Activated naive CD8-positive, alpha-beta T cell (primary cell): Measurements from ENCODE around the gene ECM1.

ENCODE experiments used
- H3K27ac Mint-ChIP-seq: one replicate; pipeline ENCODE4 v1.8.0; 2021; ENCODE audit warnings: mixed read lengths
- H3K27me3 Mint-ChIP-seq: one replicate; pipeline ENCODE4 v1.8.0; 2021; ENCODE audit warnings: mixed read lengths
- H3K36me3 Mint-ChIP-seq: one replicate; pipeline ENCODE4 v1.8.0; 2021; ENCODE audit warnings: mixed read lengths
- H3K4me1 Mint-ChIP-seq: one replicate; pipeline ENCODE4 v1.8.0; 2021; ENCODE audit warnings: low read depth, mixed read lengths
- H3K4me3 Mint-ChIP-seq: one replicate; pipeline ENCODE4 v1.8.0; 2021; ENCODE audit warnings: mild to moderate bottlenecking, mixed read lengths
- H3K9me3 Mint-ChIP-seq: one replicate; pipeline ENCODE4 v1.8.0; 2021; ENCODE audit warnings: low read depth, mixed read lengths

Gene ECM1

DNA sequence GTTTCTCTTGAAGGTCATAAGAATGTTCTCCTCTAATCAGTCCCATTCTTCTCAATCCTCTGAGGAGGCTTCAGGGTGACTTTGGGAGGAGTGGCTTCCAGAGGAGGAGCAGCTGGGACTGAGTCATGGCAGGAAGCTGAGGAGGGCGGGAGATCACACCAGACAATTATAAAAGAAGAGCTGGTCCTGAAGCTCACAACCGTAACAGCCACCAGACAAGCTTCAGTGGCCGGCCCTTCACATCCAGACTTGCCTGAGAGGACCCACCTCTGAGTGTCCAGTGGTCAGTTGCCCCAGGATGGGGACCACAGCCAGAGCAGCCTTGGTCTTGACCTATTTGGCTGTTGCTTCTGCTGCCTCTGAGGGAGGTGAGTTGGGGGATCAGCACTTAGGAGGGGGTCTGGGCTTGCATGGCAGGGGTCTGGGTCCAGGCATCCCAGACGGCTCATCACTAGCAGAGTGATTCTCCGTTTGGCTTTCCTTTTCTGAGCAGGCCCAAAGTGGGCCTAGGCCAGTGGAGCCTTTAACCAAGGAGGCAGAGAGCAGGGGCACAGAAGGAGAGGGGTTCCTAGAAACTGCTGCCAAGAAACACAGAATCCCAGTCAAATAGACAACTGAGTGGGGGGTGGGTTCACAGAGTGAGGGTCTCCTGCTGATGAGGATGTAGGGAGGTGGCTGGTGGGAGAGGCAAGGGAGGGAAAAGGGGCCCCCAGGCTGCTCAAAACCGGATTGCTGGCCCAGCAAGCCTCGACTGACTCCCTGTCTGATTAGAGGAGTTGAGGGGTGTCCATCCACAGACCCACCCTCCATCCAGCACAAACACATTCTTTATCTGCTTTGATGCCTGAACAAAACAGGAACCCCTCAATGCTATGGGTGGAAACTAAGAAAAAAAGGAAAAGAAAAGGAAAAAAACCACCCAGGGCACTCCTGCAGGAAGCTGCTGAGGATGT is at the start of gene ECM1:
Gene ECM1, plus strand, starts transcription at position 198 of the 953 bp plus-strand sequence. Its CDS starts 101 bp downstream, at position 299.
- H3K4me3 Mint-ChIP-seq: no peak within 1 kb of the TSS
- H3K27me3 Mint-ChIP-seq: no peaks in the 10 kb centered on the region
- H3K27ac Mint-ChIP-seq: no peak within 1 kb of the TSS
- no peaks in the 10 kb centered on the region for H3K9me3 Mint-ChIP-seq
- no peaks in the 10 kb centered on the region for H3K4me1 Mint-ChIP-seq
- peaks cover 5% of the 10 kb centered on the region for H3K36me3 Mint-ChIP-seq

DNA sequence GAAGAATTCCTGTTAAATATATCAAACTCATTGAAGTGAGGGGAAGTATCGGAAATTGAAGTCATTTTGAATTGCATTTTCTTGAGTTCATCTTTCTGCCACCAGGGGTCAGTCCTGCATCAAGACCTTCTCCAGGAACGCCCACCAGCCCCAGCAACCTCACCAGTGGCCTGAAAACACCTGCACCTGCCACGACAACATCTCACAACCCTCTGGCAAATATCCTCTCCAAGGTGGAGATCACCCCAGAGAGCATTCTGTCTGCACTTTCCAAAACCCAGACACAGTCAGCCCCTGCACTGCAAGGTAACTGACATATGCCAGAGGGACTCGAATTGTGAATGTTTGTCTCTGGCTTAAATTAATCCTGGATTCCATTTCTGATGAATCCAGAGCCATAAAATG is 43.5 kb upstream of the ECM1 start:
- H3K27ac Mint-ChIP-seq: peak overlapping the region; percentile 42
- H3K4me1 Mint-ChIP-seq: peaks cover 3% of the 10 kb centered on the region
- peaks cover 5% of the 10 kb centered on the region for H3K36me3 Mint-ChIP-seq
- no peak overlapping the region for H3K4me3 Mint-ChIP-seq
- H3K27me3 Mint-ChIP-seq: no peaks in the 10 kb centered on the region
- H3K9me3 Mint-ChIP-seq: no peaks in the 10 kb centered on the region

DNA sequence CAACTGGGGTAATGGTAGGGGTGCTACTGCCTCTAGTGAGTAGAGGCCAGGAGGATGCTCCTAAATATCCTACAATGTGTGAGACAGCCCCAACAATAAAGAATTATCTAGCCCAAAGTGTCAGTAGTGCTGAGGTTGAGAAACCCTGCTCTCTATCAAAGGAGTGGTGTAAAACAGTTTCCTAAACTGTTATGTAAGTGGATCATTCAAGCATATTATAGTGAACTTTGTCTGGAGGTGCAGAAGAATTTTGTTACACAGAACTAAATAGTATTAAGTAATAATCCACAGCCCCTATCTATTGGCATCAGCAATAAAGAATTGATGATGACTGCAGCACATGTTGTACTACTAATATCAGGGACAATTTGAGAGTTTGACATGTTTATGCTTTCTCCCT is 40.9 kb upstream of the ECM1 start:
- Mint-ChIP-seq H3K36me3 (peaks cover 5% of the 10 kb centered on the region), H3K27ac (no peak overlapping the region), H3K4me1 (peaks cover 3% of the 10 kb centered on the region), H3K4me3 (no peak overlapping the region), H3K9me3 (no peaks in the 10 kb centered on the region), H3K27me3 (no peaks in the 10 kb centered on the region)

DNA sequence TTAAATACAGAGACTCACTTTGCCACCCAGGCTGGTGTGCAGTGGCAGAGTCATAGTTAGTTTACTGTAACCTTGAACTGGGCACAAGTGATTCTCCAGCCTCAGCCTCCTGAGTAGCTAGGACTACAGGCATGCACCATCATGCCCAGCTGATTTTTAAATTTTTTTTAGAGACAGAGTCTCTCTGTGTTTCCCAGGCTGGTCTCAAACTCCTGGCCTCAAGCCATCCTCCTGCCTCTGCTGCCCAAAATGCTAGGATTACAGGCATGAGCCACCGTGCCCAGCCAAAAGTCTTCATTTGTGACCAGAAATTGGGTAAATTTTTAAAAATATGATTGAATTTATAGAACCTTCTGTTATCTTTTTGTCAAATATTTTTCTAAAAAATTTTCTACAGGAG is 38.6 kb upstream of the ECM1 start:
- Mint-ChIP-seq H3K36me3 (peaks cover 5% of the 10 kb centered on the region), H3K9me3 (no peaks in the 10 kb centered on the region), H3K4me1 (peaks cover 2% of the 10 kb centered on the region), H3K27ac (no peak overlapping the region), H3K27me3 (no peaks in the 10 kb centered on the region), H3K4me3 (no peak overlapping the region)

DNA sequence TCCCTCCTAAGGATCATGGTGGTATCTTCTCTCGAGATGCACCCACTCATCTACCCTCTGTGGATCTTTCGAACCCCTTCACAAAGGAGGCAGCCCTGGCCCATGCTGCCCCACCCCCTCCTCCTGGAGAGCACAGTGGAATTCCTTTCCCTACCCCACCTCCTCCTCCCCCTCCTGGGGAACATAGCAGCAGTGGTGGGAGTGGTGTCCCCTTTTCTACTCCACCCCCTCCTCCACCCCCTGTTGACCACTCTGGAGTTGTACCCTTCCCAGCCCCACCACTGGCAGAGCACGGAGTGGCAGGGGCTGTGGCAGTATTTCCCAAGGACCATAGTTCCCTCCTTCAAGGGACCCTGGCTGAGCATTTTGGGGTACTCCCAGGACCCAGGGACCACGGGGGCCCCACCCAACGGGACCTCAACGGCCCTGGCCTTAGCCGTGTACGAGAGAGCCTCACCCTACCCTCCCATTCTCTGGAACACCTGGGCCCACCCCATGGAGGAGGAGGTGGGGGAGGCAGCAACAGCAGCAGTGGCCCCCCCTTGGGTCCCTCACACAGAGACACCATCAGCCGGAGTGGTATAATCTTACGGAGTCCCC is 35.2 kb upstream of the ECM1 start:
- Mint-ChIP-seq H3K9me3 (no peaks in the 10 kb centered on the region), H3K27me3 (no peaks in the 10 kb centered on the region), H3K27ac (no peak overlapping the region), H3K36me3 (no peaks in the 10 kb centered on the region), H3K4me1 (peaks cover 4% of the 10 kb centered on the region), H3K4me3 (no peak overlapping the region)

DNA sequence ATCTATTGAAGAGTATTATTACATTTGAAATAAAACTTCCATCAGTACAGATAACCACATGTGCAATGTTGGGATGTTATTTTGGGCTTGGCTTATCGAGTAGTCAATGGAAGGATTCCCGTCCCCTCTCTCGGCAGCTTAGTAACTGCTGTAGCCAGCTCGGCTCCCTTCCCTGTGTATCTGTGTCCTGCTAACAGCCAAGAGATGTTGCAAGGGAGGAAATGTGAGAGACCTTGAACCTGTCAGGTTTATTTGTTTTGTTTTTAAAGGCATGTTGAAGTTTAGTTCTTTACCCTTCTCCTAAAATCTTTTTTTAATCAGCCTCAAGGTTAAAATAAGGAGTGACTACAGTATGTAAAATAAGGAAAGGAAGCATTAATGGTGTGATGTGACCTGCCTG is 34.2 kb upstream of the ECM1 start:
- H3K27me3 Mint-ChIP-seq: no peaks in the 10 kb centered on the region
- no peaks in the 10 kb centered on the region for H3K36me3 Mint-ChIP-seq
- H3K4me1 Mint-ChIP-seq: peaks cover 7% of the 10 kb centered on the region
- no peaks in the 10 kb centered on the region for H3K9me3 Mint-ChIP-seq
- no peak overlapping the region for H3K27ac Mint-ChIP-seq
- no peak overlapping the region for H3K4me3 Mint-ChIP-seq

DNA sequence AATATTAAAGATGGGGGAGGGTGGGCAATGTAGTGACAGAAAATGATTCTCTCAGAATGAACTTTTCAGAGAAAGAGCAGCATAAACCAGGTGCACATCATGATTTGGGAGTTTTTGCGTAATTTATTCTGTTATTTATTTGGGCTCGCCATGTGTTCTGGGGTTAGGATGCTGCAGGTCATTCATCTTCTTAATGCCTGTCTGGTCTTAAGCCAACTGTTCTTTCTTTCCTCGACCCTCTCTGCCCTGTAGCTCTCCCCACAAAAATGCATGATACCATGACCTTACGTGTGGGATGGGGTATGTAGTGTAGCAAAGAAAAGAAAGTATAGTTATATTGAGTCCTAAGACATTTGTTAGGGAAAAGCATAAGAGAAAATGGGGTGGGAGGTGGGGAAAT is 33.0 kb upstream of the ECM1 start:
- no peaks in the 10 kb centered on the region for H3K27me3 Mint-ChIP-seq
- no peaks in the 10 kb centered on the region for H3K36me3 Mint-ChIP-seq
- H3K4me3 Mint-ChIP-seq: no peak overlapping the region
- no peak overlapping the region for H3K27ac Mint-ChIP-seq
- H3K9me3 Mint-ChIP-seq: no peaks in the 10 kb centered on the region
- peaks cover 10% of the 10 kb centered on the region for H3K4me1 Mint-ChIP-seq

DNA sequence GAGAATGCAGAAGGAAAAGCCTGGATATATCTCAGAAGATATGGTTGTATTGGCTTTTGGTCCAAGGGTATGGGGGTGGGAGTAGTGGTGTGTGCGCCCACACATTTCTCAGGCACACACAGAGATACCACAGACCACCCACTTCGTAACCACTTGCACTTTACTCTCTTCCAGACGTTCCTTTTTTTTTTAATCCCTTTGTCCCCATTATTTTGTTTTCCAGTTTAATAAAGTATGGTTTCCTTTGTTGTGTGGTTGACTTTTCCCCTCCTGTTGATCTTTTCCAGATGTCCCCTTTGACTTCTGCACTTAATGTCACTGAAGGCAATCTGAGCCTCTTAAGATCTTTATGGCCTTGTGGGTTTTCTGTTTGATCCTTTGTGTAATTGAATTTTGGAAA is 31.2 kb upstream of the ECM1 start:
- Mint-ChIP-seq H3K9me3 (no peaks in the 10 kb centered on the region), H3K36me3 (no peaks in the 10 kb centered on the region), H3K27ac (peak overlapping the region; percentile 22), H3K4me1 (peaks cover 10% of the 10 kb centered on the region), H3K4me3 (no peak overlapping the region), H3K27me3 (no peaks in the 10 kb centered on the region)

DNA sequence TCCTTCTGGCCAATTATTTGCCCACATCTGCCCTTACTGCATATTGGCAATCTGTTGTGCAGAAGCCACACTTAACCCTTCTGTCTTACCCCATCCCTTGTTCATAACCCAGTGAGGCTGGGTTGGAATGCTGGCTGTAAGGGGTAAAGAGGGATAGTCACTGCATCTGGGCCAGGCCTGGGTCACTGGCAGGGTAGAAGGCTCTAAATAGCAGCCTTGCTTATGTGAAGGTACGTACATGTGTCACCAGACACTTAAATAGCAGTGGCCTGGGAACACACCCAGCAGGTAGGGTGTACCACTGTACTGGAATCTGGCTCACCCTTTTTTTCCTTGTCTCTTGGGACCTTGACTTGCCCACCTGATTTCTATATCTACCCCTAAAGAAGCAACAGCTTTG is 30.6 kb upstream of the ECM1 start:
- peaks cover 10% of the 10 kb centered on the region for H3K4me1 Mint-ChIP-seq
- no peaks in the 10 kb centered on the region for H3K27me3 Mint-ChIP-seq
- H3K4me3 Mint-ChIP-seq: no peak overlapping the region
- no peaks in the 10 kb centered on the region for H3K36me3 Mint-ChIP-seq
- H3K27ac Mint-ChIP-seq: no peak overlapping the region
- no peaks in the 10 kb centered on the region for H3K9me3 Mint-ChIP-seq

DNA sequence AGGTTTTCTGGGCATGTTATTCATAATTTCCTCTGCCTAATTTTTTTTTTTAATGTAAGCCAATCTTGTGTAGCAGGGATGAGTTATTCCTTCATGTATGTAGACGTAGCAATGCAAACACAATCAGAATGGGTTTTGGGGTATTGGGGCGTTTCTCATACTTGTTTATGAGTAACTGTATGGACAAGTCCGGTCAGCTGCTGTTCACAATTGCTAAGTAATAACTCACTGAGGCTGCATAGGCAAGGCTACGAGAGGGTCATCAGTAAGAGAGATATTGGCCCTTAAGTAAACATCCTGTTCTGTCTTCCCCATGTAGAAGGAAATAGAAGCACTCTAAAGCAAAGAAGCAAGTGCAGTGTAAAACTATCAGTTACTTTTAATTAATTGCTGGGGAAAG is 30.2 kb upstream of the ECM1 start:
- H3K27me3 Mint-ChIP-seq: no peaks in the 10 kb centered on the region
- H3K27ac Mint-ChIP-seq: no peak overlapping the region
- no peaks in the 10 kb centered on the region for H3K36me3 Mint-ChIP-seq
- no peaks in the 10 kb centered on the region for H3K9me3 Mint-ChIP-seq
- no peak overlapping the region for H3K4me3 Mint-ChIP-seq
- peaks cover 10% of the 10 kb centered on the region for H3K4me1 Mint-ChIP-seq

DNA sequence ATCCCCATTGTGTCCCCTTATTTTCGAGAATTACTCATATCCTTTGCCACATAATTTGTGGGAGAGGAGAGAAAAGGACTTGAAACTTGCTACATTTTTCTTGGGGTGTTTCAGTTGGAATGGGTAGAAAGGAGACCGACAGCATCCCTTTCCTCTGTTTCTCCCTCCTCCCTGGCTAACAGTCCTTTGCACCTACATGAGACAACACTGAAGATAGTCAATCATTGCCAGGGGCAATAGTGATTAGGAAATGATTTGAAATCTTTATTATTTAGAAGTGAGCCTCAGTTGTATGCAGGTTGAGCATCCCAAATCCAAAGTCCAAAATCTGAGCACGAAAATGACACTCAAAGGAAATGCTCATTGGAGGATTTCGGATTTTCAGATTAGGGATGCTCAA is 28.5 kb upstream of the ECM1 start:
- H3K4me3 Mint-ChIP-seq: no peak overlapping the region
- no peak overlapping the region for H3K27ac Mint-ChIP-seq
- peaks cover 10% of the 10 kb centered on the region for H3K4me1 Mint-ChIP-seq
- H3K36me3 Mint-ChIP-seq: no peaks in the 10 kb centered on the region
- H3K9me3 Mint-ChIP-seq: no peaks in the 10 kb centered on the region
- no peaks in the 10 kb centered on the region for H3K27me3 Mint-ChIP-seq

DNA sequence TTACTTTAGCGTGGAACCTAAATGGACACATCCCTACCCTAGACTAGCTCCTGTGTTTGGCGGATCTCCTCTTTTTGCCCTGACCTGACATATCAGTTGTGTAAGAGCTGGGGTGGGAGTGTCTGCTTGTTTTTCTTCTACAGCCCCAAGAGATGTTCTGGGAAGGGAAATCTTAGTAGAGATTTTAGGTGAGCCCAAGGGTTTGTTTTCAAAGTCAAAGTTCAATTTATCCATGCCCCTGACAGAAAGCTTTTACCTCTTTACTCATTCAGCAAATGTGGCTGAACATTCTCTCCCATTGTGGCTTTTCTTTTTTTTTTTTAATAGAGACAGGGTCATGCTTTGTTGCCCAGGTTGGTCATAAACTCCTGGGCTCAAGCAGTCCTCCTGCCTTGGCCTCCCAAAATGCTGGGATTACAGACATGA is 28.0 kb upstream of the ECM1 start:
- Mint-ChIP-seq H3K4me3 (no peak overlapping the region), H3K27ac (peak overlapping the region; percentile 46), H3K36me3 (no peaks in the 10 kb centered on the region), H3K4me1 (peaks cover 10% of the 10 kb centered on the region), H3K9me3 (no peaks in the 10 kb centered on the region), H3K27me3 (no peaks in the 10 kb centered on the region)

DNA sequence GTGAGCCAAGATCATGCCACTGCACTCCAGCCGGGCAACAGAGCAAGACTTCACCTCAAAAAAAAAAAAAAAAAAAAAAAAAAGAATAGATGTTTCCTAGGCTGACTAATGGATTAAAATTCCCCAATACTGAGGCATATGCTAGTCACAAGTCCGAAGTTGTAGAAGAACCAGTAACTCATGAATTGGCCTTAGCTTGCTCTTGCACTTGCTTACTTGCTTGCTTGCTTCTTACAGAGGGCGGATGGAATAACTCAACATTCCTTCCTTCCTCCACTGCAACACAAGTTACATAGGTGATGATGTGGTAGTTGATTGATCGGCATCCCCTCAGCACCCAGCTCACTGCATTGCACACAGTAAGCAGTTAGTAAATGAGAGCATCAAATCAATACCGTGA is 23.5 kb upstream of the ECM1 start:
- H3K4me1 Mint-ChIP-seq: peaks cover 21% of the 10 kb centered on the region
- H3K9me3 Mint-ChIP-seq: no peaks in the 10 kb centered on the region
- no peak overlapping the region for H3K27ac Mint-ChIP-seq
- H3K36me3 Mint-ChIP-seq: peaks cover 8% of the 10 kb centered on the region
- no peak overlapping the region for H3K4me3 Mint-ChIP-seq
- no peaks in the 10 kb centered on the region for H3K27me3 Mint-ChIP-seq

DNA sequence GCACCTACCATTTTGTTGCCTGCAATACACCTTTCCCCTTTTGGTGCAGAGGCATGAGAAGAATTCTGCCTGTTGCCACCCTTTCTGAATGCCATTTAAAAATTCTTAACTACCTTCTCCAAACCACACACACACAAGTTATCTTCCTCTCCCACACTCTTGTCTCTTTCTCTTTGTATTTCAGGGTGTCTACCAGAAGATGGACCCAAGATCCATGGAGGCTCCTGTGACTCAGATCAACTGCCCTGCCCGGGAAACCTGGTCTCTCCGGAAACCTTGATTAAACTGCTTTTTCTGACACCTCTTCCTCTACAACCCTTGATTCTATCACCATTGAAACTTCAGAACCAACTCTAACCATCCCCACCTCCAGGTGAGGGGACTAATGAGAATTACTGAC is 23.0 kb upstream of the ECM1 start:
- H3K36me3 Mint-ChIP-seq: peaks cover 8% of the 10 kb centered on the region
- no peaks in the 10 kb centered on the region for H3K9me3 Mint-ChIP-seq
- no peaks in the 10 kb centered on the region for H3K27me3 Mint-ChIP-seq
- peak overlapping the region; percentile 62 for H3K4me3 Mint-ChIP-seq
- H3K4me1 Mint-ChIP-seq: peaks cover 20% of the 10 kb centered on the region
- no peak overlapping the region for H3K27ac Mint-ChIP-seq

DNA sequence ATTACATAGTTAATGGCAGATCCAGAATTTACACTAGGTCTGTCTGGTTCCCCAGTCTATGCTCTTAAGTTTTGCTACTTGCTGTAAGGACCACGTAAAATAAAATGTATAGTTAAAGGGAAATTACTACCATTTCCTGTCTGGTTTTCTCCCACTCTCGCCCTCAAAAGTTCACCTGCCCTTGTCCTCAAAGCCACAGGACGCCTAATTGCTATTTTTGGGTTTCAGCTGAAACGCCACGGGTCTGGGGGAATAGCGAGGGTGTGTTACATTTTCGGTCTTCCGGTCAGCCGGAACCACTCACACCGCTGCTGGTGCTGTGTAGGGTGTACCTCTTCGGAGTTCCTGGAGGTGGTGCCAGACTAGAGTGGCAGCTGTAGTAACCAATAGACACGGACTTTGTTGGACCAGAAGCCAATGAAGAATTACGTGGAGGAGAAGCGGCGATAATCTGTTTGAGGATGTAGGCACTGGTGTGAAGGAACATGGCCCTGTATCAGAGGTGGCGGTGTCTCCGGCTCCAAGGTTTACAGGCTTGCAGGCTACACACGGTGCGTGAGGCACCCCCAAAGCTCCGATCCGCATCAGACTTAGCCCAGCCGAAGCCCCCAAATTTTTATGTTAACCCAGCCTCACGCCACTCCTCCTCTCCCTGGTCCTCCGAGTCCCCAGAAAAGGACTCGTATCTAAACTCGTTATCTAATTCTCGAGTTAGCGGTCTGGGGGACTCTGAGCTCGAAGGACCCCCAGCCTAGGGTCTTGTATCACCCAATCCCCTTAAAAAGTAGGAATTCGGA is 20.7 kb upstream of the ECM1 start, which contains the start of gene TARS2:
Gene TARS2, plus strand, starts transcription at position 454 of the 797 bp plus-strand sequence. Its CDS starts 32 bp downstream, at position 486.
- peak within 1 kb of the TSS; percentile 99 for H3K27ac Mint-ChIP-seq
- H3K9me3 Mint-ChIP-seq: no peaks in the 10 kb centered on the region
- H3K36me3 Mint-ChIP-seq: peaks cover 15% of the 10 kb centered on the region
- peak within 1 kb of the TSS; percentile 99 for H3K4me3 Mint-ChIP-seq
- H3K27me3 Mint-ChIP-seq: no peaks in the 10 kb centered on the region
- peaks cover 19% of the 10 kb centered on the region for H3K4me1 Mint-ChIP-seq
